ENCODE measurements around the gene FLT1.

FLT1 gene

GRCh38 chr13:28337166-28338005, 157.5 kb downstream of the FLT1 start:
- no peak for DNase-seq

GRCh38 chr13:28336193-28336657, 158.7 kb downstream of the FLT1 start:
- DNase-seq = no peak

- no peak for DNase-seq
These were observed 161.6 kb downstream of the FLT1 start for GRCh38 chr13:28333204-28333881.

GRCh38 chr13:28329395-28330158, 165.4 kb downstream of the FLT1 start:
- no peak for DNase-seq

- no peak for DNase-seq
These were observed 166.7 kb downstream of the FLT1 start for GRCh38 chr13:28328271-28328607.

- no peak for DNase-seq
These were observed 167.3 kb downstream of the FLT1 start for GRCh38 chr13:28327373-28328270.

- no peak for DNase-seq
These were observed 168.9 kb downstream of the FLT1 start for GRCh38 chr13:28326056-28326455.

GRCh38 chr13:28325022-28325421, 169.9 kb downstream of the FLT1 start:
- DNase-seq = no peak

GRCh38 chr13:28324181-28324789, 170.6 kb downstream of the FLT1 start:
- DNase-seq = peak; percentile 30 to 34

- no peak for DNase-seq
These were observed 172.5 kb downstream of the FLT1 start for GRCh38 chr13:28322256-28322905.

- no peak for DNase-seq
These were observed 173.2 kb downstream of the FLT1 start for GRCh38 chr13:28321756-28322155.

GRCh38 chr13:28320884-28321574, 173.9 kb downstream of the FLT1 start:
- no peak for DNase-seq

- DNase-seq = no peak
These were observed 174.7 kb downstream of the FLT1 start for GRCh38 chr13:28320209-28320608.

GRCh38 chr13:28319528-28319927, 175.4 kb downstream of the FLT1 start:
- no peak for DNase-seq

GRCh38 chr13:28318496-28318895, 176.4 kb downstream of the FLT1 start:
- no peak for DNase-seq

- DNase-seq = no peak
These were observed 178.1 kb downstream of the FLT1 start for GRCh38 chr13:28316836-28317235.

GRCh38 chr13:28316129-28316528, 178.8 kb downstream of the FLT1 start:
- no peak for DNase-seq

GRCh38 chr13:28314879-28315278, 180.0 kb downstream of the FLT1 start:
- no peak for DNase-seq

- DNase-seq = no peak
These were observed 181.3 kb downstream of the FLT1 start for GRCh38 chr13:28313579-28313978.

GRCh38 chr13:28306325-28306724, 188.6 kb downstream of the FLT1 start:
- no peak for DNase-seq

- DNase-seq = no peak
These were observed 193.1 kb downstream of the FLT1 start for GRCh38 chr13:28301839-28302238.
